ENCODE measurements around the gene FIBCD1.

FIBCD1 gene

DNA sequence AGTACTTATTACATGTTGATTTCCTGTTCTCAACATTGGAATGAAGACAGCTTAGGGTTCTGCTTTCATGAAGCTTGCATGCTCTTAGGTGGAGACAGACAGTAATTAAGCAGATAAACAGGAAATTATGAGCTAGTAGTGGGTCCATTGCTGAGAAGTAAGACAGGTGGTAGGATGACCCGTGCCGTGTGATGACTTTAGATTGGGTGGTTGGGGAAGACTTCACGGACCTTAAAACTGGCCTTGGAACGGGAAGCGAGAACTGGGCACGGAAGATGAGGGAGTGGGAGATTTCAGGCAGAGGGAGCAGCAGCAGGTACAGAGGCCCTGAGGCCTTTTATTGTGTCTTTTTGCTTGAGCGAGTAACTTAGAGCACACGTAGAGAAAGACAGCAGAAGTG lies 76.8 kb downstream of the FIBCD1 start:
- no peak for DNase-seq (ENCODE audit: extremely low spot score)
- POLR2A ChIA-PET: no interaction called here
- no peak for TF ChIP-seq FOXA1 (IDR thresholded peaks at IDR 0.05)
- TF ChIP-seq, protein P1, sequence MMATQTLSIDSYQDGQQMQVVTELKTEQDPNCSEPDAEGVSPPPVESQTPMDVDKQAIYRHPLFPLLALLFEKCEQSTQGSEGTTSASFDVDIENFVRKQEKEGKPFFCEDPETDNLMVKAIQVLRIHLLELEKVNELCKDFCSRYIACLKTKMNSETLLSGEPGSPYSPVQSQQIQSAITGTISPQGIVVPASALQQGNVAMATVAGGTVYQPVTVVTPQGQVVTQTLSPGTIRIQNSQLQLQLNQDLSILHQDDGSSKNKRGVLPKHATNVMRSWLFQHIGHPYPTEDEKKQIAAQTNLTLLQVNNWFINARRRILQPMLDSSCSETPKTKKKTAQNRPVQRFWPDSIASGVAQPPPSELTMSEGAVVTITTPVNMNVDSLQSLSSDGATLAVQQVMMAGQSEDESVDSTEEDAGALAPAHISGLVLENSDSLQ (IDR thresholded peaks at IDR 0.05): no peak
- TF ChIP-seq ELF4 (IDR thresholded peaks at IDR 0.05): no peak
- no peak for TF ChIP-seq L3MBTL2 (conservative IDR thresholded peaks at IDR 0.05)
- no peak for TF ChIP-seq CTBP1 (IDR thresholded peaks at IDR 0.05; ENCODE audit: borderline replicate concordance)
- no peak for TF ChIP-seq HDGF (IDR thresholded peaks at IDR 0.05; ENCODE audit: borderline replicate concordance)
- no peak for TF ChIP-seq ARNT (IDR thresholded peaks at IDR 0.05)
- no peak for TF ChIP-seq TARDBP (IDR thresholded peaks at IDR 0.05)
- TF ChIP-seq BHLHE40 (IDR thresholded peaks at IDR 0.05; ENCODE audit: borderline replicate concordance): no peak
- no peak for TF ChIP-seq FOXK2 (IDR thresholded peaks at IDR 0.05)
- TF ChIP-seq NFRKB (IDR thresholded peaks at IDR 0.05): no peak
- no peak for TF ChIP-seq SP1 (IDR thresholded peaks at IDR 0.05)
- TF ChIP-seq SUZ12 (IDR thresholded peaks at IDR 0.05): no peak
- no peak for TF ChIP-seq LEF1 (IDR thresholded peaks at IDR 0.05; ENCODE audit: borderline replicate concordance)
- CTCF ChIA-PET: interaction anchor here (0.9 to 2.3 kb wide), 2 partner anchors 156 to 161 kb away, joined by 3 to 5 read pairs; no protein-coding TSS in a partner anchor

DNA sequence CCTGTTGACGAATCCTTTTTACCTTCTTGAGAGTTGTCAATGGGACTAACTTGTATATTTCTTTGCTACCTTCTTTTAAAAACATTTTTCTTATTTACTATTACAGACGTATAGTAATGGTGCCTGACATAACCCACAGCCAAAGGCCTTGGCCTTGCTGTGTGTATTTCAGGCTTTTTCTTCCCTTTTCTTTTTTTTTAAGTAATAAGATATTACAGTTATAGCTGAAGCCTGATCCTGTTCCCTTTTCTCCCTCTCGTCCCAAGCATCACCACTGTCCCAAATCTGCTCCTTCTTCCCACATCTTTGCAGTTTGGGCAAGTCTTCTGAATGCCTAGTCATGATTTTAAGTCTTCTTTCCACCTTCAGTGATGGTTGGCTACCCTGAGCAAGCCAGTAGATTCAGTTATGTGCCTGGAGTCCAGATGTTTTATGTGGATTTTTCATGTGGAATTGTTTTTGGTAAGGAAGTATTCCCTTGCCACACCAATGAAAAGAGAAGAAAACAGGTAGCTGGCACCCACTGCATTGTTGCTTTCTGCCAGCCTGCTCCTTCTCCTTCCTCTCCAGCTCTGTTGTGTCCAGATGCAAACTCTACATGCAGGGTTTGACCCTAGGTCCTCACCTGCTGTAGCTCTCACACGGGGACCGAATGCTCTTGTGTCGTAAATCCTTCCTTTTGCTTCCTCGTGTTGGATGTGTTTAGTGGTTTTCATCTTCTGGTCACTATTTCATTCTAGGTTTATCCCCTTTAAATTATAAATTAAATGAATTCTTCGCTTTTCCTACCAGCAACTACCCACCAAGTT lies 77.5 kb downstream of the FIBCD1 start:
- POLR2A ChIA-PET: interaction anchor here (1.0 kb wide), 1 partner anchor 155 kb away, joined by 3 read pairs; no protein-coding TSS in a partner anchor
- TF ChIP-seq ZNF384 (IDR thresholded peaks at IDR 0.05) (no peak), BHLHE40 (IDR thresholded peaks at IDR 0.05; ENCODE audit: borderline replicate concordance) (no peak), CTBP1 (IDR thresholded peaks at IDR 0.05; ENCODE audit: borderline replicate concordance) (no peak), FOXM1 (IDR thresholded peaks at IDR 0.05; ENCODE audit: borderline replicate concordance) (no peak), TARDBP (IDR thresholded peaks at IDR 0.05) (no peak), FOXK2 (IDR thresholded peaks at IDR 0.05) (no peak), FOXA1 (IDR thresholded peaks at IDR 0.05) (no peak), LEF1 (IDR thresholded peaks at IDR 0.05; ENCODE audit: borderline replicate concordance) (no peak), L3MBTL2 (conservative IDR thresholded peaks at IDR 0.05) (no peak), ARNT (IDR thresholded peaks at IDR 0.05) (no peak), NFRKB (IDR thresholded peaks at IDR 0.05) (no peak), HDGF (IDR thresholded peaks at IDR 0.05; ENCODE audit: borderline replicate concordance) (no peak)
- TF ChIP-seq, protein P1 (IDR thresholded peaks at IDR 0.05): no peak
- DNase-seq (ENCODE audit: extremely low spot score): no peak
- CTCF ChIA-PET: interaction anchor here (0.9 to 1.0 kb wide), 2 partner anchors 90 to 155 kb away, joined by 3 to 4 read pairs; no protein-coding TSS in a partner anchor

- ChIA-PET CTCF (interaction anchor here (1.0 kb wide), 1 partner anchor 89 kb away, joined by 4 read pairs; no protein-coding TSS in a partner anchor), POLR2A (interaction anchor here (1.0 kb wide), 1 partner anchor 154 kb away, joined by 3 read pairs; no protein-coding TSS in a partner anchor)
- DNase-seq (ENCODE audit: extremely low spot score): no peak
- TF ChIP-seq SP1 (IDR thresholded peaks at IDR 0.05): no peak
- TF ChIP-seq HDGF (IDR thresholded peaks at IDR 0.05; ENCODE audit: borderline replicate concordance): no peak
- no peak for TF ChIP-seq FOXM1 (IDR thresholded peaks at IDR 0.05; ENCODE audit: borderline replicate concordance)
- TF ChIP-seq, protein P1 (IDR thresholded peaks at IDR 0.05): no peak
- TF ChIP-seq BHLHE40 (IDR thresholded peaks at IDR 0.05; ENCODE audit: borderline replicate concordance): no peak
- no peak for TF ChIP-seq L3MBTL2 (conservative IDR thresholded peaks at IDR 0.05)
- TF ChIP-seq FOXK2 (IDR thresholded peaks at IDR 0.05): no peak
These were observed 78.4 kb downstream of the FIBCD1 start for GRCh38 chr9:130860458-130861316.

DNA sequence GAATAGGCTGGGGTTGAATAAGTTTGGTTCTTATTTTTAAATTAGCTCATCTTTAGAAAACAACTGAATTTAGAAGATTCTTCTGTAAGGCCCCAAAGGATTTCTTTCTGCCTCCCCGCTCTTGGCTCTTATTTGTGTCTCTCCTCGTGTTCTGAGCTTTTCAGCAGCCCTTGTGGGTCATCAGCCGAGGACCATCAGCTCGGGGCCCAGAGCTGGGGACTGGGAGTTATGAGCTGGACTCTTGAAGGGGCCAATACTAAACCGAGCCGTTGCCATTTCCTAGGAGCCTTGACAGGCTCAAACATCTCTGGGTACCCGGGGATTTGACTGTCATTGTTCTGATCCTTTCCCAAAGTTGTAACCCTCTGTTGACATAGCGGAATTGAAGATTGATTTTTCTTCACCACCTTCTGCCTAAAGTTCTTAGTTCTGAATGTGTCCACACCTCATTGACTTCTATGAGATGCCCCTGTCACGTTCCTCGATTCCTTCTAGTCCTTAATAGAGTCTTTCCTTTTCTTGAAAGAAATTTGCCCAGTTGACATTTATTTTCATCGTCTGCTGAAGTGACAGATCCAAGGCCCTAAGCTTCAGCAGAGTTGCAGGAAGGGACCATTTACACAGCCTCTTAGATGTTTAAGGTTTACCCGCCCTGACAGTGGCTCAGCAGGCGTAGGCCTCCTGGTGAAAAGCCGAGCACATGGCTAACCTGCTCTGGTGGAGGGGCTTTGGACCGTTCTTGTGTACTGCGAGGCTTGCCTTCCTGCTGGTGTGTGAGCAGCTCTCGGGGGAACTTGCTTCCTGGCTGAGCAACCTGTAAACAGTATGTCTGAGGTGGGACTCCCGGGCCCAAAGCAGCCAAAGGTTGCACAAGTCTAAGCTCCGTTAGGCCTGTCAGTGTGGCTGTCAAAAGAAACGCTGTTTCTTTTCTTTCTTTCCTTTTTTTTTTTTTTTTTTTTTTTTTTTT lies 80.0 kb downstream of the FIBCD1 start:
- DNase-seq (ENCODE audit: extremely low spot score): no peak
- ChIA-PET POLR2A (no interaction called here), CTCF (interaction anchor here (0.6 to 1.6 kb wide), 4 partner anchors 7 to 91 kb away, joined by 3 to 4 read pairs (median 4); partner anchors contain the start of gene ABL1)
- TF ChIP-seq TARDBP (IDR thresholded peaks at IDR 0.05) (no peak), ELF4 (IDR thresholded peaks at IDR 0.05) (no peak), HDGF (IDR thresholded peaks at IDR 0.05; ENCODE audit: borderline replicate concordance) (no peak), BHLHE40 (IDR thresholded peaks at IDR 0.05; ENCODE audit: borderline replicate concordance) (no peak)
